Measurements from ENCODE around the gene NUSAP1. TPM values are rescaled to one million over a fixed set of nuclear protein-coding genes. Genes with fewer than 3 reads are reported as not detected.
"Not testable (repeated sequence)": the region's sequence is repeated elsewhere in the genome, so short reads cannot be mapped to it uniquely, and the experiment has no call there.

Gene NUSAP1, protein sequence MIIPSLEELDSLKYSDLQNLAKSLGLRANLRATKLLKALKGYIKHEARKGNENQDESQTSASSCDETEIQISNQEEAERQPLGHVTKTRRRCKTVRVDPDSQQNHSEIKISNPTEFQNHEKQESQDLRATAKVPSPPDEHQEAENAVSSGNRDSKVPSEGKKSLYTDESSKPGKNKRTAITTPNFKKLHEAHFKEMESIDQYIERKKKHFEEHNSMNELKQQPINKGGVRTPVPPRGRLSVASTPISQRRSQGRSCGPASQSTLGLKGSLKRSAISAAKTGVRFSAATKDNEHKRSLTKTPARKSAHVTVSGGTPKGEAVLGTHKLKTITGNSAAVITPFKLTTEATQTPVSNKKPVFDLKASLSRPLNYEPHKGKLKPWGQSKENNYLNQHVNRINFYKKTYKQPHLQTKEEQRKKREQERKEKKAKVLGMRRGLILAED
- 100 to 1,000 TPM in 2 of 5 donors, 10 to 100 TPM in 3; 51.2 to 160 (median 92.2) TPM for polyA plus RNA-seq (ENCODE audit: insufficient read depth in 1 of 5, insufficient read length in 5 of 5, low replicate concordance in 1 of 5)
- long read RNA-seq, donor 1, transcript NUSAP1-202 (11 exons, 2,274 nt): major isoform, 8 of 105 reads
- long read RNA-seq, donor 1, partial matches to known transcripts: 84 of 105 reads
- long read RNA-seq, donor 1, other reads (novel, unspliced or antisense): 0 of 105 reads
- long read RNA-seq, donor 2, transcript NUSAP1-202 (11 exons, 2,274 nt): major isoform, 10 of 79 reads
- long read RNA-seq, donor 2, partial matches to known transcripts: 59 of 79 reads
- long read RNA-seq, donor 2, other reads (novel, unspliced or antisense): 0 of 79 reads
- long read RNA-seq, donor 3, partial matches to known transcripts: 9 of 24 reads
- long read RNA-seq, donor 3, other reads (novel, unspliced or antisense): 0 of 24 reads
- long read RNA-seq, donor 4, partial matches to known transcripts: 0 of 4 reads
- long read RNA-seq, donor 4, other reads (novel, unspliced or antisense): 0 of 4 reads
- long read RNA-seq, donor 5, transcript NUSAP1-202 (11 exons, 2,274 nt): major isoform, 13 of 309 reads
- long read RNA-seq, donor 5, transcript NUSAP1-208 (11 exons, 1,629 nt): major isoform, 13 of 309 reads
- long read RNA-seq, donor 5, transcript NUSAP1-201 (11 exons, 2,409 nt): minor isoform, 6 of 309 reads
- long read RNA-seq, donor 5, transcript NUSAP1-209 (3 exons, 529 nt): minor isoform, 7 of 309 reads
- long read RNA-seq, donor 5, partial matches to known transcripts: 249 of 309 reads
- long read RNA-seq, donor 5, other reads (novel, unspliced or antisense): 19 of 309 reads
- long read RNA-seq, donor 6, partial matches to known transcripts: 0 of 18 reads
- long read RNA-seq, donor 6, other reads (novel, unspliced or antisense): 5 of 18 reads
- long read RNA-seq, donor 7, partial matches to known transcripts: 0 of 11 reads
- long read RNA-seq, donor 7, other reads (novel, unspliced or antisense): 0 of 11 reads
- long read RNA-seq, donor 8, partial matches to known transcripts: 8 of 14 reads
- long read RNA-seq, donor 8, other reads (novel, unspliced or antisense): 0 of 14 reads

DNA sequence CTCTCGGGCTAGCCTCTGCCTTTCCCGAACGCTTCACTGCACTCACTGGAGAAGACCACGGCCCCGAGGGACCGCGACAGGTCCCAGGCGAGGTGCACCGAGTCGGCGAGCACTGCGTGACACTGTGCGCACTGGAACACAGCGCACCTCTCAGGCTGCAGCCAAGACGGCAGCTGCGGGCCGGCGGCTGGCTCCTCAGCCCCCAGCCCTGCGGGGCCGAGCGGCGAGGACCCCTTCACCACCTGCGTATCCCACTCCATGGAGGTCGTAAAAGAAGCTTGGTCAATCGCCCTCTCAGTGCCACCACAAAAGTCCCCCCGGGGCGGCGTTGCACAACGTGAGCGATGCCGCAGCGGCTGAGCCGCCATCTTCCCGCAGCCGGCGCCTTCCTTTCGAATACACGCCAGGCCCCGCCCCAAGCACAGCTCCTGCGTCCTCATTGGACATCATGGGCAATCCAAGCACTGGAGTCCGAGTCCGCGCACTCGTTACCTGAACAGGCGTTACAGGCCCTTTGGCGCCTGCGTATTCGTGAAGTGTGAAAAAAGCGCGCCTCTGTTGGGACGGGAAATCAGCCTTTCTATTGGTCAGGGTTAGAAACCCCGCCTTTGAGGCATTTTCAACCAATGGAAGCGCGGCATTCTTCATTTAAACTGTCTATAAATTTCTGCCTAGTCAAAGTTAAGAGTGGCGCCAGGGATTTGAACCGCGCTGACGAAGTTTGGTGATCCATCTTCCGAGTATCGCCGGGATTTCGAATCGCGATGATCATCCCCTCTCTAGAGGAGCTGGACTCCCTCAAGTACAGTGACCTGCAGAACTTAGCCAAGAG lies at the start of gene NUSAP1, which contains the start of gene OIP5:
Gene NUSAP1, plus strand, starts transcription at position 688 of the 832 bp plus-strand sequence. Its CDS starts 77 bp downstream, at position 765.
Gene OIP5, minus strand, starts transcription at position 398 of the 832 bp plus-strand sequence. Its CDS starts 30 bp downstream, at position 368.
- DNase-seq: peak; percentile 97 to 99

DNA sequence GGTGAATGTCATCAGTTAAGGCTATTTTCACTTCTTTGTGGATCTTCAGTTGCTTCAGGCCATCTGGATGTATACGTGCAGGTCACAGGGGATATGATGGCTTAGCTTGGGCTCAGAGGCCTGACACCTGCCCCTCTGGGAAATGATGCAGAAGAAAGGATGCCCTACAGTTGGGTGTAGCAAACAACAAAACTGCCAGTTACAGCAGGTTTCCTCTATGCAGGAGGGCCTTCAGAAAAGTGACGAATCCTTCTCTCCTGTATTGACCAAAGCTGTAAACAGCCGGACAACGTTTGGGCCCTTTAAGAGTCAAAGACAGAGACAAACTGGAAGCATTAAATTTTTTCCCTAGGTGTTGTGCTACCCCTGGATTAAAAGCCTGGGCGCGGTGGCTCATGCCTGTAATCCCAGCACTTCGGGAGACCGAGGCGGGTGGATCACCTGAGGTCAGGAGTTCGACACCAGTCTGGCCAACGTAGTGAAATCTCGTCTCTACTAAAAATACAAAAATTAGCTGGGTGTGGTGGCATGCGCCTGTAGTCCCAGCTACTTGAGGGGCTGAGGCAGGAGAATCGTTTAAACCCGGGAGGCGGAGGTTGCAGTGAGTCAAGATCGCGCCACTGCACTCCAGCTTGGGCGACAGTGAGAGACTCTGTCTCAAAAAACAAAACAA lies 49.6 kb upstream of the NUSAP1 start:
- DNase-seq: not testable (repeated sequence)

DNA sequence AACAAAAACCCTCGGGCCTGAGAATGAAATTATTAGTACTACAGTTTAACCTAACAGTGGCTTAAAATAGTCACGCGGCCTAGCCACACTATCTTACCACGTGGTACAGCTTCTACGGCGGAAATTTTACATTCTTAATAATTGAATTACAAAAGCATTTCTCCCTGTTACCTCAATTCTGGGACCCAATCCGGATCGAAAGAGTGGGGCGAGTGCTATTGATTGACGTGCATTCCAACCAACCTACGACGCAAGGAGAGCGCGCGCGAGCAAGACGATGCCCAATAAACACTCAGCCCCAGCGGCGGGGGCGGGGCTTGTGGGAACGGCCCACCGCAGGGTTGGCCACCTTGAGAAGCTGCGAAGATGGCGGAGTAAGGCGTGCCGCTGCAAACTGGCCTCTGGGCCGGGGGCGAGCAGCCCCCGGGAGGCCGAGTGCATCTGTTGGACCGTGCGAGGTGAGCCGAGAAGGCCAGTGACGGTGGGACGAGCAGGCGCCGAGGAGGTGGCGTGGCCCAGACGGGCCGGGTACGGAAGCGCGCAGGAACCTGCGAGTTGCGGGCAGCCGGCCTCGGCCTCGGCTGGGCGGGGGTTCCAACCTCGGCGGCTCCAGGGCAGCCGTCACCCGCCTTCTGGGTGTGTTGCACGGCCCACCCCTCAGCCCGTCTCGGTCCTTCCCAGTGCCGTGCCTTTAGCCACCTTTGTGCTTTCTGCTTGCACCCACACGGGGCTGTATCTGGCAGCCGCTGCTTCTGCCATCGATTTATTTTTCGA lies 48.8 kb upstream of the NUSAP1 start:
- DNase-seq: peak; percentile 99

DNA sequence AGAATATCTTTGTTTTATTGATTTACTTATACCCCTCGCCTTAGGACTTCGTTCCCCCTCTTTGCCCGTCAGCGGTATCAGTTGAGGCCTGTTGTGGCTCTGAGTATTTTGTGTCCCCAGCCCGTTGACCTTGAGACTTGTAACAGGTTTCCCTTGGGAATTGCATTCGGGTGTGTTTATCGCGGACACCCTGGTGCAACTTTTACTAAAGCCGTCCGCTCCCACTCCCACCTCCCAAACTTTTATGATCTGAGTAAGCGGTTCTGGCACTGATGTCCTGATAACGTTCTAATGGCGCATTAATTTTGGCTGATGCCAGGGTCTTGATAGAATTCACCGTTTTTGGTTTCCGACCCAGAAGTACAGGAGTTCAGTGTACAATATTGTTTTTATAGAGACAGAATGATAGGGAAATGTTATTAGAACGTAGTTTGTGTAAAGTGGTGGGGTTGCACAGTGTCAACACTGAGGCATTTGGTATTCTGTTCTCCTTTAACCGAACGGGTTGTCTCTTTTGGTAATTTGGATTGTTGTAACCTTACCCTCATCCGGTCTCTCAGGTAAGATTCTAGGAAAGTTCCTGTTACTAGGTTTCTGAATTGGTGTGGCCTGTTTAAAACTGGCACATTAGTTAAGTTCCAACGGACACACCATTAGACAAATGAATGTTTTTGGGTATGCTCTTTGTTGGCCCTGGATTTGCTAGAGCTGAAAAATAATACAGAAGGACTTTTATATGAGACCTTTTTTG lies 48.1 kb upstream of the NUSAP1 start:
- DNase-seq: peak in 1 of 2 donors; percentile 29

DNA sequence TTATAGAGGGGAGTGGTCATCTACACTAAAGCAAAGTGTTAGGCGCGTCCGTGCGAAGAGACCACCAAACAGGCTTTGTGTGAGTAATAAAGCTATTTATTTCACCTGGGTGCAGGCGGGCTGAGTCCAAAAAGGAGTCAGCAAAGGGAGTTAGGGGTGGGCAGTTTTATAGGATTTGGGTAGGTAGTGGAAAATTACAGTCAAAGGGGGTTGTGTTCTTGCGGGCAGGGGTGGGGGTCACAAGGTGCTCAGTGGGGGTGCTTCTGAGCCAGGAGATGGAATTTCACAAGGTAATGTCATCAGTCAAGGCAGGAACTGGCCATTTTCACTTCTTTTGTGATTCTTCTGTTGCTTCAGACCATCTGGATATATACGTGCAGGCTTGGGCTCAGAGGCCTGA lies 47.4 kb upstream of the NUSAP1 start:
- no peak for DNase-seq

DNA sequence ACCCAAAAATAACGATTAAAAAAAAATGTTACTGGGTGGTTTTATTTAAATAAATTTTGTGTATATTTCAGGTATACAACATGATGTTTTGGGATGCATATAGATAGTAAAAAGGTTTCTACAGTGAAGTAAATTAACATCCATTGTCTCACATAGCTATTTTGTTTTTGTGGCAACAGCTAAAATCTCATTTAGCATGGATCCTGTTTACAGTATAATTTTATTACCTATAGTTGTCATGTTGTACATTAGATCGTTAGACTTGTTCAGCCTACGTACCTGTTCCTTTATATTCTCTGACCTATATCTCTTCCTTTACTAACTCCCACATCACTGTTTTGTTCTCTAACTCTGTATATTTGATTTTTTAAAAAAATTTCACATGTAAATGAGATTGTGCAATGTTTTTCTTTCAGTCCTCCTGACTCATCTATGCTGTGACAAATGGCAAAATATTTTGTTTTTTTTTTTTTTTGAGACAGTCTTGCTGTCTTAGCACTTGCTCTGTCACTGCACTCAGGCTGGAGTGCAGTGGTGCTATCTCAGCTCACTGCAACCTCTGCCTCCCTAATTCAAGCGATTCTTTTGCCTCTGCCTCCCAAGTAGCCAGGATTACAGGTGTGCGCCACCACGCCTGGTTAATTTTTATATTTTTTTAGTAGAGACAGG lies 45.9 kb upstream of the NUSAP1 start:
- no peak for DNase-seq

DNA sequence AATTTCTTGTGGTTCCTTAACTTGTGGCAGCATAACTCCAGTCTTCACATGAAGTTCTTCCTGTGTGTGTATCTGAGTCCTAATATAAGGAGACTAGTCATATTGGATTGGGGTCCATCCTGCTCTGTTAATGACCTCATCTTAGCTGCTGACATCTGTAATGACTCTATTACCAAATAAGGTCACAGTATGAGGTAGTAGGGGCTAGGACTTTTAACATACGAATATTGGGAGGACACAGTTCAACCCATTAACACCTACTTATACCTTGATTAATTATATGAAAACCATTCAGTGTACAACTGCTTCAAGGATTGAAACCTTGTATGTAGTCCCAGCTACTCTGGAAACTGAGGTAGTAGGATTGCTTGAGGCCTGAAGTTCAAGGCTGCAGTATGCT lies 44.2 kb upstream of the NUSAP1 start:
- no peak for DNase-seq

DNA sequence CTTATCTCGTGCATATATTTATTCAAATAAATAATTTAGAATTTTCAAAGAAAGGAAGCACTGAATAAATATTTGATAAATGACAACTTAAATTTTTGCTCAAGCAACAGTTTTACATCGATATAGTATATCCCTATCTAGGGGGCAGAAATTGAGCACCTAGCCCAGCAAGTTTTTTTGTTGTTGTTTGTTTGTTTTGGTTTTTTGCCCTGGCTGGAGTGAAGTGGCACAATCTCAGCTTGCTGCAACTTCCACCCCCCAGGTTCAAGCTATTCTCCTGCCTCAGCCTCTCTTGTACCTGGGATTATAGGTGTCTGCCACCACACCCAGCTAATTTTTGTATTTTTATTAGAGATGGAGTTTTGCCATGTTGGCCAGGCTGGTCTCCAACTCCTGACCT lies 42.7 kb upstream of the NUSAP1 start:
- no peak for DNase-seq

DNA sequence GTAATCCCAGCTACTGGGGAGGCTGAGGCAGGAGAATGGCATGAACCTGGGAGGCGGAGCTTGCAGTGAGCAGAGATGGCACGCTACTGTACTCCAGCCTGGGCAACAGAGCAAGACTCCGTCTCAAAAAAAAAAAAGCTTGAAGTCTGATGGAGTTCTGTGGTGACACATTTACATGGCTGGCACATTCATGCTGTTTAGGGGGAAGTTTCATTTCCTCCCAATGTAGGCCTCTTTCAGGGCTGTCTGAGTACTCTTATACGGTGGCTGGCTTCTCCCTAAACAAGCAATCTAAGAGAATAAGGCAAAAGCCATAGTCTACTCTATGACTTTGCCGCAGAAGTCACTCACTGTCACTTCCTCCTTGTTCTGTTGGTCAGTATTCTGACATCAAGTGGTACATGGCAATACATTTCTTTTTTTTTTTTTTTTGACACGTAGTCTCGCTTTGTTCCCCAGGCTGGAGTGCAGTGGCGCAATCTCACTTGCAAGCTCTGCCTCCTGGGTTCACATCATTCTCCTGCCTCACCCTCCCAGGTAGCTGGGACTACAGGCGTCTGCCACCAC lies 41.5 kb upstream of the NUSAP1 start:
- DNase-seq: no peak

DNA sequence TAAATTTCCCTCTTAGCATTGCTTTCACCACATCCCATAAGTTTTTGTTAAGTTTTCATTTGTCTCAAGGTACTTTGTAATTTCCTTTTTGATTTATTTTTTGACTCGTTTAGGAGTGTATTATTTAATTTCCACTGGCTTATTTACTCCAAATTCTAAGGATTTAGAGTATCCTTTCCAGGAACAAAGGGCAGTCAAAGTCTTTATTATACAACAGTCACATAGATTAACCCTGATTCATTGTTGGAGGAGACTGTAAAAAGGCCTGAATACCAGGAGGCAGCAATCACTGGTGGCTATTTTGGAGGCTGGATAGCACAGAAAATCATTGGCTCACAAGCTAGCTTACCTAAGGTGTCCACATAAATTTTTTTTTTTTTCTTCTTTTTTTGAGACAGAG lies 40.2 kb upstream of the NUSAP1 start:
- DNase-seq: no peak

DNA sequence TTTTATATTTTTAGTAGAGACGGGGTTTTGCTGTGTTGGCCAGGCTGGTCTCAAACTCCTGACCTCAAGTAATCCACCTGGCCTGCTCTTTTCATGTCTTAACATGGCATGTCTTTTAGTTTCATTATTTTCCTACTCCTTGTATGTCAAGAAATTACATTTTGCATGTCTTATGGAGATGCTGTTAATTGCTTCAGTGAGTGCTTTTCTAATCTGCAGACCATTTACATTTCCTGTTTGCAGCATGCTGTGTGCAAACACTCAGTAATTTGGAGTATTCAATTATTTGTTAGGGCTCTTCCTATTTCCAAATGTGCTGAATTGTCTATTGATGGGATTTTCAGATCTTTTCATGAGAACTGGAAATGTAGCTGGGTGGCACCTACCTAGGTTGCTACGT lies 31.5 kb upstream of the NUSAP1 start:
- not testable (repeated sequence) for DNase-seq

DNA sequence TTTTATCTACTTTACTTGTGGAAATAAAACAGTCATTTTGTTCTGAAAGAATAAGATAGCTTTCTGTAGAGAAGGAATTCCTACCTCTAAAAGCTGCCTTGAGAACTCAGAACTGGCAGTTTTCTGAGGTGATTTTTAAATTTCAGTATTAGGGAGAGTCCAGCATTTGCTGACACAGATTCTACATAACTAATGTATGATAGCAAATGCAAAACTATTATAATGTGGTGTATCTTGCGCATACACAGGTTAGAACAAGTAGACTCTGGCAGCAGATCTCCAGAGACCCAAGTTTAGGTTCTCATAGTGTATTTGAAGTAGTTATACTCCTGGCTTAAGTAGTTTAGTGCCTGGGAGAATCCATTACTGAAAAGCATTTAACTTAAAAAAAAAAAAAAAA lies 31.1 kb upstream of the NUSAP1 start:
- DNase-seq: no peak

DNA sequence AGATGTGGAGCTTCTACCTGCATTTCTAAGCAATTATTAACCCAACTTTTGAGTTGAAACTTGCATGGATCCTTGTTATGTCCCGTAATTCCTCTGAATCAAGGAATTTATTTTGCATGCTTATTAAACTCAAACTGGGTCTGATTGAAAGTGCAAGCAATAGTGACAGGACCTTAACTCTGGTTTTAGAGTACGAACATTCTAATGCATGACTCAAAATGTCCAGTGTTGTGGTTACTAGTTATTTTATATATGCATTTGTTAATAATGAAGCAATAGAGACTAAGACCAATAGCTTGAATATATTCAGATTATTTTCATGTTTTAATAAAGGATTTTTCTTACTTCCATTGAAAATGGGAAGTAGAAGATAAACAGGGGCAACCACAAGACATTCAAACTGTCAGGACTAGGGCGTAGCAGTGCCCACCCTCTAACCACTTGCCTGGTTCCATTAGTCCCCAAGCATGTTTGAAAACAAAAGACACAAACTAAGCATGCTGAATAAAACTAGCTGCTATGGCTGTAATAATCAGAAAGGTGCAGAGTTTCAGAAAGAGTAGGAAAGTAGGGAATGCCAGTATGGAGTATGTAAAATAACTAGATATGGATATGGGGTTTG lies 28.4 kb upstream of the NUSAP1 start:
- no peak for DNase-seq

DNA sequence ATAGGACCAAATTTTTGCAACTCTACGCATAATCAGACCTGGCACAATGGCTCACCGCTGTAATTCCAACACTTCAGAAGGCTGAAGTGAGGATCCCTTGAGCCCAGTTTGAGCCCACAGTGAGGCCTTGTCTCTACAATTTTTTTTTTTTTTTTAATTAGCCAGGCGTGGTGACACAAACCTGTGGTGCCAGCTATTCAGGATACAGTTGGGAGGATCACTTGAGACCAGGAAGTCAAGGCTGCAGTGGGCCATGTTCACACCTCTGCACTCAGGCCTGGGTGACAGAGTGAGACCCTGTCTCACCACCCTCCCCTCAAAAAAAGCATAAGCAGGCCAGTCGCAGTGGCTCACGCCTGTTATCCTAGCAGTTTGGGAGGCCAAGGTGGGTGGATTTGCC lies 25.0 kb upstream of the NUSAP1 start:
- no peak for DNase-seq

DNA sequence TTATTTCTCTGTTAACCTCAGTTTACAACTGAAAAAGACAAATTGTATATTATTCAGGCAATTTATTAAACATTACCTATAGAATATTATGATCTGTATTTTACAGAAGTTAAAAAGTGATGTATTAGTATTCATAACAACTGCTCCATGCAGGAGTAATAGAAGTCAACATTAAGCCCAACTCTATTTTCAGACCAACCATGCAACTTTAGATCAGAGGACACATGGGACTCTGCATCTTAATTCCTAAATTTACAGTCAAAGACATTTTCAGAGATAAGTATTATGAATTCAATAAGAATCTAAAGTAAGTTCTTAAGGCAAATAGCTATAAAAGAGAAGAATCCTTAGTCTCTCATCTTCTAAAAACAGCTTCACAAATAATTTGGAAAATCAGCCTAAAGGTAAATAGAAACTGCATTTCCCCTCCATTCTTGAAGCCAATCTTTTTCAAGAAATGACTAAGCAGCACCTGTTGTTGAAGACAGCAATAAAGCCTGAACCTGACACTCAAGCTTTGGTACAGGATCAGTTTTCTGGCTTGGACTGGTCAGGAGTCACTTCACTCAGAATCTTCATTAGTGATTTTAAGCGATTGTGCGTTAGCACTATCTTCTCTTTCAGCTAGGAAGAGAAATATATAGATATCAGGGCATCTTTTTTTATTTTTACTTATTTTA lies 23.3 kb upstream of the NUSAP1 start:
- no peak for DNase-seq

DNA sequence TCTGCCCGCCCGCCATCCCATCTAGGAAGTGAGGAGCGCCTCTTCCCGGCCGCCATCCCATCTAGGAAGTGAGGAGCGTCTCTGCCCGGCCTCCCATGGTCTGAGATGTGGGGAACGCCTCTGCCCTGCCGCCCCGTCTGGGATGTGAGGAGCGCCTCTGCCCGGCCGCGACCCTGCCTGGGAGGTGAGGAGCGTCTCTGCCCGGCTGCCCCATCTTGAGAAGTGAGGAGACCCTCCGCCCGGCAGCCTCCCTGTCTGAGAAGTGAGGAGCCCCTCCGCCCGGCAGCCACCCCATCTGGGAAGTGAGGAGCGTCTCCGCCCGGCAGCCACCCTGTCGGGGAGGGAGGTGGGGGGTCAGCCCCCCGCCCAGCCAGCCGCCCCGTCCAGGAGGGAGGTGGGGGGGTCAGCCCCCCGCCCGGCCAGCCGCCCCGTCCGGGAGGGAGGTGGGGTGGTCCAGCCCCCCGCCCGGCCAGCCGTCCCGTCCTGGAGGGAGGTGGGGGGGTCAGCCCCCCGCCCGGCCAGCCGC lies 11.8 kb upstream of the NUSAP1 start:
- not testable (repeated sequence) for DNase-seq

Measured in right lung (tissue), 10 donors.